Fibroblast of lung (primary cell): Measurements from ENCODE around the gene TMSB4X. TPM values are rescaled to one million over a fixed set of nuclear protein-coding genes. Genes with fewer than 3 reads are reported as not detected.
A peak's percentile ranks its signal among the peaks of the same experiment; 100 is the strongest.

ENCODE experiments used
- DNase-seq, 2 donors: peaks; one replicate each; pipeline versions ENCODE4 v3.0.0 to v3.0.0-alpha.2; 2010; ENCODE audit warnings: low read depth in 2 of 2
- H2AFZ ChIP-seq: 2 replicates; pipeline ENCODE4 v1.5.1; 2012; ENCODE audit warnings: low read length, control low read depth, inconsistent platforms
- H3K27ac ChIP-seq: 2 replicates; pipeline ENCODE4 v1.5.1; 2011; ENCODE audit warnings: low read length, control low read depth; ENCODE audit not compliant: insufficient read depth
- H3K27me3 ChIP-seq: 2 replicates; pipeline ENCODE4 v1.5.1; 2011; ENCODE audit warnings: mild to moderate bottlenecking, low read length; ENCODE audit not compliant: control insufficient read depth, insufficient read depth
- H3K36me3 ChIP-seq: 2 replicates; pipeline ENCODE4 v1.5.1; 2011; ENCODE audit warnings: low read length; ENCODE audit not compliant: control insufficient read depth, insufficient read depth
- H3K4me1 ChIP-seq: 2 replicates; pipeline ENCODE4 v1.5.1; 2011; ENCODE audit warnings: low read length; ENCODE audit not compliant: control insufficient read depth, insufficient read depth; ENCODE audit errors: extremely low read depth
- H3K4me2 ChIP-seq: 2 replicates; pipeline ENCODE4 v1.5.1; 2011; ENCODE audit warnings: low read length, control low read depth; ENCODE audit not compliant: insufficient read depth; ENCODE audit errors: extremely low read depth
- H3K4me3 ChIP-seq, 4 experiments: fragments of 200-600 bp in 1 of 4; sonication (generic) in 1 of 4; replicated peaks in 1 of 4; 2 replicates each; pipeline ENCODE4 v1.5.1; 2011 to 2016; ENCODE audit warnings: low read length in 4 of 4, low read depth in 3 of 4, mild to moderate bottlenecking in 3 of 4, control low read depth in 2 of 4, inconsistent platforms in 1 of 4, mixed read lengths in 1 of 4; ENCODE audit not compliant: insufficient read depth in 1 of 4; ENCODE audit errors: control extremely low read depth in 1 of 4
- H3K79me2 ChIP-seq: 2 replicates; pipeline ENCODE4 v1.5.1; 2012; ENCODE audit warnings: mild to moderate bottlenecking, low read length, inconsistent platforms; ENCODE audit not compliant: control insufficient read depth, insufficient read depth
- H3K9ac ChIP-seq: 2 replicates; pipeline ENCODE4 v1.5.1; 2011; ENCODE audit warnings: mild to moderate bottlenecking, low read length, control low read depth; ENCODE audit not compliant: insufficient read depth
- H3K9me3 ChIP-seq: 2 replicates; pipeline ENCODE4 v1.5.1; 2012; ENCODE audit warnings: low read depth, low read length; ENCODE audit not compliant: control insufficient read depth, insufficient read depth
- H4K20me1 ChIP-seq: 2 replicates; pipeline ENCODE4 v1.5.1; 2011; ENCODE audit warnings: low read length; ENCODE audit not compliant: control insufficient read depth, insufficient read depth; ENCODE audit errors: extremely low read depth
- EZH2 ChIP-seq: IDR thresholded peaks from 2 replicates; pipeline ENCODE4 v1.5.1; 2012; ENCODE audit warnings: low read length, control low read depth, mild to moderate bottlenecking; ENCODE audit errors: missing control alignments
- polyA plus RNA-seq, 2 donors: library from polyadenylated mRNA; depleted of rRNA in 1 of 2; stranded (reverse) in 1 of 2; unstranded in 1 of 2; fragments of >200 nt; gene quantifications; 2 replicates each; pipeline ENCODE4 v1.2.1, GENCODE V29; 2011 to 2012; ENCODE audit warnings: missing spikeins in 1 of 2
- total RNA-seq: library from RNA; depleted of rRNA; stranded (reverse); fragments of >200 nt; gene quantifications from 2 replicates; pipeline ENCODE4 v1.2.1, GENCODE V29; 2014
- TF ChIP-seq, protein P1 (sequence below), 2 donors: IDR thresholded peaks in 1 of 2; conservative IDR thresholded peaks in 1 of 2; 1 replicate in 1 of 2; 2 replicates in 1 of 2; pipeline ENCODE4 v1.5.1; 2011 to 2012; ENCODE audit warnings: low read length in 2 of 2, control low read depth in 1 of 2, inconsistent platforms in 1 of 2, low read depth in 1 of 2, mild to moderate bottlenecking in 1 of 2

The TMSB4X gene
- total and polyA plus RNA-seq, 2 donors (not counting 1 experiment from before 2014, with no cell fraction given), result 14,631 to 17,013 TPM

GRCh38 chrX:13001961-13002671 is 27.2 kb downstream of the TMSB4X start:
- H3K4me3 ChIP-seq, result no peak overlapping the region
- no peaks in the 10 kb centered on the region for H3K4me1 ChIP-seq
- no peaks in the 10 kb centered on the region for H3K27me3 ChIP-seq
- peak in 1 of 2 donors; percentile 32 for DNase-seq
- no peaks in the 10 kb centered on the region for H3K79me2 ChIP-seq
- H4K20me1 ChIP-seq, result no peaks in the 10 kb centered on the region
- TF ChIP-seq, protein P1, sequence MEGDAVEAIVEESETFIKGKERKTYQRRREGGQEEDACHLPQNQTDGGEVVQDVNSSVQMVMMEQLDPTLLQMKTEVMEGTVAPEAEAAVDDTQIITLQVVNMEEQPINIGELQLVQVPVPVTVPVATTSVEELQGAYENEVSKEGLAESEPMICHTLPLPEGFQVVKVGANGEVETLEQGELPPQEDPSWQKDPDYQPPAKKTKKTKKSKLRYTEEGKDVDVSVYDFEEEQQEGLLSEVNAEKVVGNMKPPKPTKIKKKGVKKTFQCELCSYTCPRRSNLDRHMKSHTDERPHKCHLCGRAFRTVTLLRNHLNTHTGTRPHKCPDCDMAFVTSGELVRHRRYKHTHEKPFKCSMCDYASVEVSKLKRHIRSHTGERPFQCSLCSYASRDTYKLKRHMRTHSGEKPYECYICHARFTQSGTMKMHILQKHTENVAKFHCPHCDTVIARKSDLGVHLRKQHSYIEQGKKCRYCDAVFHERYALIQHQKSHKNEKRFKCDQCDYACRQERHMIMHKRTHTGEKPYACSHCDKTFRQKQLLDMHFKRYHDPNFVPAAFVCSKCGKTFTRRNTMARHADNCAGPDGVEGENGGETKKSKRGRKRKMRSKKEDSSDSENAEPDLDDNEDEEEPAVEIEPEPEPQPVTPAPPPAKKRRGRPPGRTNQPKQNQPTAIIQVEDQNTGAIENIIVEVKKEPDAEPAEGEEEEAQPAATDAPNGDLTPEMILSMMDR (conservative IDR thresholded peaks at IDR 0.05 in 1 of 2, IDR thresholded peaks at IDR 0.05 in 1 of 2; ENCODE audit: low read depth in 1 of 2, low read length in 2 of 2), result no peak
- TF ChIP-seq EZH2, result no peak
- no peak overlapping the region for H3K9ac ChIP-seq
- H3K9me3 ChIP-seq, result no peaks in the 10 kb centered on the region
- H2AFZ ChIP-seq, result no peak overlapping the region
- H3K36me3 ChIP-seq, result no peaks in the 10 kb centered on the region
- no peak overlapping the region for H3K27ac ChIP-seq
- H3K4me2 ChIP-seq, result no peak overlapping the region

DNA sequence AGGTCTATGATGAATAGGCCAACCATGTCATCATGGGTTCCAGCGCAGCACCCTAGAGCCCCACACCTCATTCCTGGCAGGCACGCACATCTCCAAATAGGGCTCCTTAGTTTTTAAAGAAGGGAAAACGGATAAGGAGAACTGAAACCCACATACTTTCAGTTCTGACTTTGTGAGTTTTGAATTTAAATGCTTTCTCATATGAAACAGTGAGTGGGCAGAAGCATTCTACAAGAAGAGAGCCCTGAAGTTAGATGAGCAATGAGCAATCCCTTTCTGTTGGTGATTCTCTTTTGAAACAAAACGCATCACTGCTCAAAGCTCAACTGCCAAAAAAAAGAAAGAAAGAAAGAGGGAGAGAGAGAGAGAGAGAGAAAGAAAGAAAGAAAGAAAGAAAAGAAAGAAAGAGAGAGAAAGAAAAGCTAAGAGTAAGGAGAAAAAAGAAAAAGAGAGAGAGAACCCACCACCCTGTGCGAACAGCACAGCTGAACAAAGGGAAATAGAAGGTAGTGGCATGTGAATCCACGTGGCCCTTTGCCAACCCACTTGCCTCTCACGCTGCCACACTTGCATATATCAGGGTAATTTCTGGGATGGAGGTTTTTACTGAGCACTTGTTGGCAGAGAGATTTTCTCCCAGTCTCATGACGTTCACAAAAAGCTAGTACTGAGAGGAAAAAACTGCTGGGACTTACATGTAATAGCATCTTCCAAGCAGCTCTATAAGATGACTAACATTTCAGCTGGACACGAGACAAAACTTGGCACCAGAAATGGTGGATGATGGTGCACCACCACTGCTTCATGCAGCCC is 31.0 kb downstream of the TMSB4X start:
- Histone ChIP-seq H3K27me3 (no peaks in the 10 kb centered on the region), H3K9me3 (no peaks in the 10 kb centered on the region), H2AFZ (no peak overlapping the region), H4K20me1 (no peaks in the 10 kb centered on the region), H3K36me3 (no peaks in the 10 kb centered on the region), H3K9ac (no peak overlapping the region), H3K4me3 (no peak overlapping the region), H3K4me1 (no peaks in the 10 kb centered on the region), H3K4me2 (peak overlapping the region; percentile 8), H3K27ac (no peak overlapping the region), H3K79me2 (no peaks in the 10 kb centered on the region)
- peak; percentile 53 to 73 for DNase-seq
- TF ChIP-seq EZH2, result no peak
- TF ChIP-seq, protein P1 (conservative IDR thresholded peaks at IDR 0.05 in 1 of 2, IDR thresholded peaks at IDR 0.05 in 1 of 2; ENCODE audit: low read depth in 1 of 2, low read length in 2 of 2), result no peak

GRCh38 chrX:13007519-13008188 is 32.7 kb downstream of the TMSB4X start:
- Histone ChIP-seq H3K27ac (no peak overlapping the region), H3K9me3 (no peaks in the 10 kb centered on the region), H3K9ac (no peak overlapping the region), H3K4me3 (no peak overlapping the region), H3K4me2 (no peak overlapping the region), H3K4me1 (no peaks in the 10 kb centered on the region), H2AFZ (no peak overlapping the region), H3K79me2 (no peaks in the 10 kb centered on the region), H3K27me3 (no peaks in the 10 kb centered on the region), H3K36me3 (no peaks in the 10 kb centered on the region), H4K20me1 (no peaks in the 10 kb centered on the region)
- TF ChIP-seq, protein P1 (conservative IDR thresholded peaks at IDR 0.05 in 1 of 2, IDR thresholded peaks at IDR 0.05 in 1 of 2; ENCODE audit: low read depth in 1 of 2, low read length in 2 of 2), result no peak
- TF ChIP-seq EZH2, result no peak
- peak; percentile 46 to 69 for DNase-seq
